Measurements from ENCODE around the gene PFKP. TPM values are rescaled to one million over a fixed set of nuclear protein-coding genes. Genes with fewer than 3 reads are reported as not detected.

Gene PFKP
- total RNA-seq, 4 donors from 2014 or later: 53.9 to 93.9 (median 66.2) TPM

DNA sequence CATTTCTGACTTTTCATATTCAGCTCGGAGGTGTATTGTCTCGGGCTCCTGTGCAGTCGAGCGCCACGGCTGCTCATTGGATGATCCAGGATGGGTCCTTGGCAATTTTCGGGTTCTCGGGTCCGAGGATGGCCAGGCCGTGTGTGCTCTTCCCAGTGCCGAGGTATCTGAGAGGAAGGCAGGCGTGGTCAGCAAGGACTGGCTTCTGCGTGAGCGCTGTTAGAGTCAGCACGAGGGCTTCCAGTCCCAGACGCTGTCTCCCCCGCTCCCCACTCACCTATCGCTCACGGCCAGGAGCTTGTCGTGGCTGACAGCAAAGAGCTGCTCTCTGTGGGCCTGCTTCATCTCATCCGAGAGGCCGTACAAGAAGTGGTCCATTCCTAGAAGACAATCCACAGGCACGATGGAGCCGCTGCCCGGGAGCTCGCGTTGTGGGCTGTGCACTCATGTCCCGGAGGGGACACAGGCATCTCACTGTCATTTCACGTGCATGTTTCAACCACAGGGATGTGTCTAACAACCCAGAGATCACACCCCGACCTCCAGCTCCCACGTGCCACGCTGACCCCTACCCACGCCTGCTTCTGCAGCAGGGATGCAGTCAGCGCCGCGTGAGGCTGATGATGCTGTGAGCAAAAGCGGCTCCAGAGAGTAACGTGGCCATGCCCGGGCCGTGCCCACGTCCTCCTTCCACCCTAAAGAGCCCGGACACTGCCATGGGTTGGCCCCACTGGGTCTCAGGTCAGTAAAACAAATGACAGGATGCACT is 70.8 kb downstream of the PFKP start:
- H3K9me3 ChIP-seq: no peaks in the 10 kb centered on the region
- TF ChIP-seq, protein P1, sequence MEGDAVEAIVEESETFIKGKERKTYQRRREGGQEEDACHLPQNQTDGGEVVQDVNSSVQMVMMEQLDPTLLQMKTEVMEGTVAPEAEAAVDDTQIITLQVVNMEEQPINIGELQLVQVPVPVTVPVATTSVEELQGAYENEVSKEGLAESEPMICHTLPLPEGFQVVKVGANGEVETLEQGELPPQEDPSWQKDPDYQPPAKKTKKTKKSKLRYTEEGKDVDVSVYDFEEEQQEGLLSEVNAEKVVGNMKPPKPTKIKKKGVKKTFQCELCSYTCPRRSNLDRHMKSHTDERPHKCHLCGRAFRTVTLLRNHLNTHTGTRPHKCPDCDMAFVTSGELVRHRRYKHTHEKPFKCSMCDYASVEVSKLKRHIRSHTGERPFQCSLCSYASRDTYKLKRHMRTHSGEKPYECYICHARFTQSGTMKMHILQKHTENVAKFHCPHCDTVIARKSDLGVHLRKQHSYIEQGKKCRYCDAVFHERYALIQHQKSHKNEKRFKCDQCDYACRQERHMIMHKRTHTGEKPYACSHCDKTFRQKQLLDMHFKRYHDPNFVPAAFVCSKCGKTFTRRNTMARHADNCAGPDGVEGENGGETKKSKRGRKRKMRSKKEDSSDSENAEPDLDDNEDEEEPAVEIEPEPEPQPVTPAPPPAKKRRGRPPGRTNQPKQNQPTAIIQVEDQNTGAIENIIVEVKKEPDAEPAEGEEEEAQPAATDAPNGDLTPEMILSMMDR (IDR thresholded peaks at IDR 0.05): no peak
- TF ChIP-seq POLR2AphosphoS5 (IDR thresholded peaks at IDR 0.05) (no peak), POLR2A (IDR thresholded peaks at IDR 0.05) (no peak), EP300 (IDR thresholded peaks at IDR 0.05; ENCODE audit: low read depth) (no peak)
- no peak overlapping the region for H3K4me3 ChIP-seq
- no peaks in the 10 kb centered on the region for H3K27me3 ChIP-seq
- intact Hi-C loops (cut with DNase I; ENCODE audit: low total_unique reads) (no loop called here), in situ Hi-C loops (cut with MboI; ENCODE audit: low pct_ligation_motif_present in 1 of 4, low pct_unique_long_range_greater_than_20kb in 1 of 4, low sequenced_read_pairs in 3 of 4) (no loop called here)
- 93 to 100% methylated on average over 2 to 41 of the region's 41 CpGs for whole genome bisulfite sequencing, 2 donors (ENCODE audit: low coverage in 1 of 2)
- H3K36me3 ChIP-seq: peaks cover 0 to 50% (median 22%) of the 10 kb centered on the region in 4 donors
- peak overlapping the region in 3 of 4 donors; percentile 57 to 74 (median 69) for H3K27ac ChIP-seq
- DNase-seq: no peak
- peaks cover 0 to 6% (median 0%) of the 10 kb centered on the region in 4 donors for H3K4me1 ChIP-seq

- WGBS, 2 donors (ENCODE audit: low coverage in 1 of 2): 90% methylated on average over 10 of the region's 10 CpGs; no CpG with 5 or more reads in 1 of the 2 donors
- intact Hi-C loops (cut with DNase I; ENCODE audit: low total_unique reads) (no loop called here), in situ Hi-C loops (cut with MboI; ENCODE audit: low pct_ligation_motif_present in 1 of 4, low pct_unique_long_range_greater_than_20kb in 1 of 4, low sequenced_read_pairs in 3 of 4) (no loop called here)
- Histone ChIP-seq H3K36me3 (peaks cover 0 to 58% (median 26%) of the 10 kb centered on the region in 4 donors), H3K9me3 (no peaks in the 10 kb centered on the region), H3K27me3 (no peaks in the 10 kb centered on the region), H3K4me3 (no peak overlapping the region), H3K27ac (peak overlapping the region in 2 of 4 donors; percentile 5 to 27), H3K4me1 (peaks cover 0 to 6% (median 0%) of the 10 kb centered on the region in 4 donors)
- no peak for DNase-seq
- TF ChIP-seq POLR2A (IDR thresholded peaks at IDR 0.05) (no peak), EP300 (IDR thresholded peaks at IDR 0.05; ENCODE audit: low read depth) (no peak), POLR2AphosphoS5 (IDR thresholded peaks at IDR 0.05) (no peak)
- TF ChIP-seq, protein P1 (IDR thresholded peaks at IDR 0.05): no peak
Measured at GRCh38 chr10:3139216-3139910, 72.0 kb downstream of the PFKP start.

- in situ Hi-C loops (cut with MboI; ENCODE audit: low pct_ligation_motif_present in 1 of 4, low pct_unique_long_range_greater_than_20kb in 1 of 4, low sequenced_read_pairs in 3 of 4) (no loop called here), intact Hi-C loops (cut with DNase I; ENCODE audit: low total_unique reads) (no loop called here)
- TF ChIP-seq POLR2AphosphoS5 (IDR thresholded peaks at IDR 0.05): peak in 1 of 3 donors; percentile 7
- TF ChIP-seq EP300 (IDR thresholded peaks at IDR 0.05; ENCODE audit: low read depth): no peak
- no peak for TF ChIP-seq POLR2A (IDR thresholded peaks at IDR 0.05)
- WGBS, 2 donors (ENCODE audit: low coverage in 1 of 2): 51 to 54% methylated on average over 5 to 9 of the region's 9 CpGs
- no peak for DNase-seq
- Histone ChIP-seq H3K4me1 (peaks cover 0 to 6% (median 0%) of the 10 kb centered on the region in 4 donors), H3K36me3 (peaks cover 0 to 59% (median 27%) of the 10 kb centered on the region in 4 donors), H3K27me3 (no peaks in the 10 kb centered on the region), H3K9me3 (no peaks in the 10 kb centered on the region), H3K27ac (peak overlapping the region in 3 of 4 donors; percentile 3 to 27 (median 5)), H3K4me3 (no peak overlapping the region)
Measured at GRCh38 chr10:3140280-3140679, 72.9 kb downstream of the PFKP start.

DNA sequence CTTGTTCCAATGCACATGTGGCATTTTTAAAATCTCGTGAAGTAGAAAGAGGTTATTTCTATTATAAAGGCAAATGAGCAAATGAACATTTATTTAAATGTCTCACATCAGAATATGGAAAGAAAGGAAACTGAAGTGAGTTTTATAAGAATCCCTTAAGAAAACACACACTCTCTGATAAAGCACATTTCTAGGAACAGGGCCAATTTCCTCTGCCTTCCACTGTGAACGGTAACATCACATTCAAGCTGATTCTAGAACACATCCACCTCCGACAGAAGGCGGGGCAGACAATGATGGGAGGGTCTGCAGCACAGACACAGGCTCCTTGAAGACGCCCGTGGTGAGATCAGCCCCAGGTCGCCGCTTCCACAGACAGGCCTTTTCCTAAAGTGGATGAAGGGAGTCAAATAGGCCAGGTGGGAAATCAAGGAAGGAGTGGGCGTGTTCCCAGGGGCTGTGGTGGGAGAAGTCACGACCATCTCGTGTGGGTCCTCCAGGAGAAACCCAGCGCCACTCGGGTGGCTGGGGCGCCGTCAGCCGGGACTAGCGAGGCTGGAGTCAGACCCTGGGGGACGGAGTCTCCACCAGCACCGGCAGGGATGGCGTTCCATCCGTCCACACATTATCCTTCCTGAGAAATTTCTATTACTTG is 74.1 kb downstream of the PFKP start:
- TF ChIP-seq POLR2A (IDR thresholded peaks at IDR 0.05): no peak
- Histone ChIP-seq H3K9me3 (no peaks in the 10 kb centered on the region), H3K4me3 (no peak overlapping the region), H3K36me3 (peaks cover 0 to 69% (median 30%) of the 10 kb centered on the region in 4 donors), H3K27me3 (no peaks in the 10 kb centered on the region), H3K27ac (no peak overlapping the region), H3K4me1 (peaks cover 0 to 6% (median 0%) of the 10 kb centered on the region in 4 donors)
- DNase-seq: no peak
- intact Hi-C loops (cut with DNase I; ENCODE audit: low total_unique reads): no loop called here
- in situ Hi-C loops (cut with MboI; ENCODE audit: low pct_ligation_motif_present in 1 of 4, low pct_unique_long_range_greater_than_20kb in 1 of 4, low sequenced_read_pairs in 3 of 4): no loop called here
- 80 to 90% methylated on average over 3 to 21 of the region's 21 CpGs for WGBS, 2 donors (ENCODE audit: low coverage in 1 of 2)
